GM18499 (cell line): ENCODE results near the gene SASH1.

Source experiments
- ATAC-seq: cut with Tn5 transposase; IDR thresholded peaks from one replicate; pipeline ENCODE4 v1.9.1; 2021; ENCODE audit warnings: moderate number of reproducible peaks; ENCODE audit not compliant: insufficient read depth, unreplicated experiment

Gene SASH1

GRCh38 chr6:148533309-148534107 lies 190.9 kb downstream of the SASH1 start:
- no peak for ATAC-seq

GRCh38 chr6:148534871-148535270 lies 192.2 kb downstream of the SASH1 start:
- no peak for ATAC-seq

GRCh38 chr6:148535381-148535780 lies 192.7 kb downstream of the SASH1 start:
- ATAC-seq: no peak

- no peak for ATAC-seq
These were observed 193.3 kb downstream of the SASH1 start for GRCh38 chr6:148535976-148536375.

- no peak for ATAC-seq
These were observed 195.9 kb downstream of the SASH1 start for GRCh38 chr6:148538261-148539190.

- ATAC-seq: no peak
These were observed 200.9 kb downstream of the SASH1 start for GRCh38 chr6:148543540-148543939.

- ATAC-seq: no peak
These were observed 201.8 kb downstream of the SASH1 start for GRCh38 chr6:148544421-148544820.

GRCh38 chr6:148545901-148546300 lies 203.3 kb downstream of the SASH1 start:
- ATAC-seq: no peak

GRCh38 chr6:148547110-148547509 lies 204.5 kb downstream of the SASH1 start:
- no peak for ATAC-seq

GRCh38 chr6:148548065-148548748 lies 205.6 kb downstream of the SASH1 start:
- no peak for ATAC-seq

GRCh38 chr6:148548749-148549140 lies 206.1 kb downstream of the SASH1 start:
- no peak for ATAC-seq

- no peak for ATAC-seq
These were observed 207.9 kb downstream of the SASH1 start for GRCh38 chr6:148550569-148550968.

GRCh38 chr6:148551226-148551625 lies 208.6 kb downstream of the SASH1 start:
- no peak for ATAC-seq

- no peak for ATAC-seq
These were observed 213.8 kb downstream of the SASH1 start for GRCh38 chr6:148556410-148556809.

GRCh38 chr6:148557796-148558321 lies 215.2 kb downstream of the SASH1 start:
- no peak for ATAC-seq

GRCh38 chr6:148559848-148560433 lies 217.3 kb downstream of the SASH1 start:
- ATAC-seq: peak; percentile 68

- ATAC-seq: no peak
These were observed 219.0 kb downstream of the SASH1 start for GRCh38 chr6:148561629-148562028.

- ATAC-seq: no peak
These were observed 220.4 kb downstream of the SASH1 start for GRCh38 chr6:148563066-148563465.

- no peak for ATAC-seq
These were observed 221.9 kb downstream of the SASH1 start for GRCh38 chr6:148564494-148565035.
